GM19193 (cell line): Measurements from ENCODE around the gene LEKR1.

Experiments
- POLR2A ChIP-seq: IDR thresholded peaks from 4 replicates; pipeline ENCODE4 v1.6.1; 2011; ENCODE audit not compliant: insufficient read depth, insufficient read length; ENCODE audit errors: extremely low read depth

Gene LEKR1

DNA sequence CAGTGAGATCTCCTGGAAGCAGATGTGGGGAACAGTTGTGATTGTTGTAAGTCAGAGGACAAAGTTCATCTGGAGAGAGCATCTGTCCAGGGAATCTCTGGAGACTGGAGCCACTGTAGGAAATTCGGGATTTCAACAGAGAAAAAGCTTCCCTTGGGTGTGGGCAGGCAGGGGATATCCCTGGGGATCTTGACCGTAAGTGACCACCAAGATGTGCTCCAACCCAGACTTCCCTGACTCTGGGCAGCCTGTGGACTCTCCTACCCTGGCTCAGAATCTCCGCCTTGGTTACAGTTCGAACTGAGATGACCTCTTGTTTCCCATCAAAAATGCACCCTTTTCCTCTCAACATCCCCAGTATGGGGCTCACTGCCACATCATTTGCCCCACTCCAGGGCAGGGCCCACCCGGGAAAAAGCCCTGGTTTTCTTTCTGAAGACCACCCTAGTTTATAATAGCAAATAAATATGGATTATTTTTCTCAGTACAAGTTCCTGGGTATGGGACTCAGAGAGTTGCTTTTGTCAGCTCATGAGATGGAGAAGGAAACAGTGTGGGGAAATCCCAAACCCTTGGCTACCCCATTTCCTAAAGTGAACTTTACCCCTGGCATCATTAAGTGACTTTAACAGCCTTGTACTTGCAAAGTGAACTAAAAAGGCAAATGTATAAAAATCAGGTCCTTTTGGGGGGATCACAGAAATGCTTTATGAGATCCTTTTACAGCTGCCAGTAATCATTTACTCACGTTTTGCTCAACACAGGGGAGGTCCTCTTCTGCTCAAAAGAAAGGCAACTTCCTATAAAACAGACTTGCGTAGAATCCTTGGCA lies 243.9 kb downstream of the LEKR1 start:
- no peak for TF ChIP-seq POLR2A

DNA sequence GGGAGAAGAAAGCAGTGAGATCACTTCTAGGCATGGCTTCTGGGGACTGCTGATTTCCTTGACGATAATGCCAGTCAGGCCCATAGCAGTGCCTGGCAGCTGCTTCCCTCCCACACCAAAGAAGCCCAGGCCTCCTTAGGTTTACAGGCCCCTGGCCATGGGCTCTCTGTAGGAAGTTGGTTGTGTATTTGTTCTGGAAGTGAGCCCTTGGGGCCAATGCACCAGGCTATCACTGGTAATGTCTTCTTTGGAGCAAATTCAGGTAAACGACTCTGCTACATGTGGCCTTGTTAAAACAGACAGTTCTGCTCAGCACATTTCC lies 244.5 kb downstream of the LEKR1 start:
- no peak for TF ChIP-seq POLR2A

DNA sequence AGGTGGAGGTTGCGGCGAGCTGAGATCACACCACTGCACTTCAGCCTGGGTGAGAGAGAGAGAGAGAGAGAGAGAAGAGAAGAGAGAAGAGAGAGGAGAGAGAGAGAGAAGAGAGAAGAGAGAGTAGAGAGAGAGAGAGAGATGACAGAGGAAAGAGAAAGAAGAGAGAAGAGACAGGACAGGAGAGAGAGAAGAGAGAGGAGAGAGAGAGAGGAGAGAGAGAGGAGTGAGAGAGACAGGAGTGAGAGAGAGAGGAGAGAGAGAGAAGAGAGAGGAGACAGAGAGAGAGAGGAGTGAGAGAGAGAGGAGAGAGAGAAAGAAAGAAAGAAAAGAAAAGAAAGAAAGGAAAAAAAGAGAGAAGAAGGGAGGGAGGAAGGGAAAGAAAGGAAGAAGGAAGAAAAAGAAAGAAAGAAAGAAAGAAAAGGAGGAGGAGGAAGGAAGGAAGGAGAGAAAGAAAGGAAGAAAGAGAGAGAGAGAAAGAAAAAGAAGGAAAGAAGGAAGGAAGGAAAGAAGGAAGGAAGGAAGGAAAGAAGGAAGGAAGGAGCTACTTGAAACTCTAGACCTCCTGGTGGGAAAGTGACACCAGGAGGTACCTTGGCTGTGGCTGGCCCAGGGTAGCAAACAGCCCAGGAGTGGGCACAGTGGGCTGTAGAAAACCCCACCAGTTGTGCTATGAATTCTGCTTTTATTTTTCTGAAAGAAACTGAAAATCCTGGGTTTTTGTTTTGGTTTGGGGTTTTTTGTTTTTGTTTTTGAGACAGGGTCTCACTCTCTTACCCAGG lies 245.8 kb downstream of the LEKR1 start:
- TF ChIP-seq POLR2A, result no peak

DNA sequence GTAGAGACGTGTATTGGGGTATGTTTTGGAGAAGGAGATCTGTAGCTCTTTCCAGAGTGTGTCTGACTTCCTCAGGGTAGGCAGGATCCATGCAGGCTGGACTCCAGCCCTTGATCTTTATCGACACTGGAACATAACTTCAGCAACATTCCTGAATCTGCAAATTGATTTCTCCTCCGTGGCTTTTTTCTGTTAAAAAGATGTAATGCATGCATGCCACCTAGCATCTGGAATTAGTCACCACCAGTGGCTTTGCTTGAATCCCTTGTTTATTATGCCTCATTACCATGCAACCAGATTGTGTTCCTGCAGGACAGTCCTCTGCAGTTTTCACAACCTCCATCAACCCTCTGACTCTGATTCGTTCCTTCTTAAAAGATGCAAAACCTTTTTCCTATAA lies 247.7 kb downstream of the LEKR1 start:
- no peak for TF ChIP-seq POLR2A

- no peak for TF ChIP-seq POLR2A
Observed at GRCh38 chr3:157074490-157074889, 248.3 kb downstream of the LEKR1 start.

- TF ChIP-seq POLR2A, result no peak
Observed at GRCh38 chr3:157074981-157075380, 248.8 kb downstream of the LEKR1 start.

DNA sequence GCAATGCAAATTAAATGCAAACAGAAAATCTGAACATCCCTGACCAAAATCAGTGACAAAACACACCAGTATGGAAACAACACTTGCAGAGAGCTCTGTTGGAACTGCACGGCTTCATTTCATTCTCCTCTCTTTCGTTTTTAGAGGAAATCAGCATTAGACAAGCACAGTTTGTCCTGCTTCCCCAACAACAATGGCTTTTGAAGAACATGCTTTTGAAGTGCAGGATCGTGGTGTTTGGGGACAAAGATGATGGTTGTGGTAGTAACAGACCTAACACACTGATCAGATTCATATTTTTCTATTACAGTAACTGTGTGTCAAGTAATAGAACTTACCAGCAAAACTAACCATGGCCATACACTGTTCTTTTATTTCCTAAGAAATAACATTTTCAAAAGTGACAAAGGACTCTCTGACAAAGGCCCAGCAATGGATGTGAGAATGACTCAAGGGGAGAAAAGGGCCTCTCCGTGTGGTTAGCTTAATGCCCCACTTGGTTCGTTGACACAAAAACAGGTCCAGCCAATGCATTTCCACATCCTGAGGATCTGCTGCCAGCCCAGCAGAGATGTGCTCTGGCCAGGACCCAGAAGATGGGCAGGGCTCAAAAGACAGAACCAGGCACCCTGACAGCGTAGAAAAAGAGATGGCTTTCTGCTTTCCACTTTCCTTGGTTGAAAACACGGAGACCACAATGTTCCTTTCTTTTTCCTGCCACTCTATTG lies 249.7 kb downstream of the LEKR1 start:
- TF ChIP-seq POLR2A, result no peak

GRCh38 chr3:157077565-157077991 lies 251.4 kb downstream of the LEKR1 start:
- no peak for TF ChIP-seq POLR2A

GRCh38 chr3:157078131-157078810 lies 252.1 kb downstream of the LEKR1 start:
- TF ChIP-seq POLR2A, result no peak

DNA sequence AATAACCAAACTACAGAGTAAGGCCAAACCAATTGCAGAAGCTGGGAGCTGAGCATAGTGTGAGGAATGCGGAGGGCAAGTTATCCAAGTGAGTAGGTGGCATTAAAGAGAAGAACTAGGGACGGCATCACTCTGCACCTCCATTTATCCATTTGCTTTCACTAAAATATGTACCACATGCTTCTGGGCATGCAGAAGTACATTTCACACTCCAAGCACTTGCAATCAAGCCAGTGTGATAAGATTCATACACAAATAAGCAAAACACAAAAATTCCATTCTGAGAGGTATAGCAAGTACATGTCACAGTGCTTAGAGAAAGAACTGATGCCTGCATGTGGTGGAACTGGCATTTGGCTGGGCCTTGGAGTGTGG lies 252.6 kb downstream of the LEKR1 start:
- no peak for TF ChIP-seq POLR2A

DNA sequence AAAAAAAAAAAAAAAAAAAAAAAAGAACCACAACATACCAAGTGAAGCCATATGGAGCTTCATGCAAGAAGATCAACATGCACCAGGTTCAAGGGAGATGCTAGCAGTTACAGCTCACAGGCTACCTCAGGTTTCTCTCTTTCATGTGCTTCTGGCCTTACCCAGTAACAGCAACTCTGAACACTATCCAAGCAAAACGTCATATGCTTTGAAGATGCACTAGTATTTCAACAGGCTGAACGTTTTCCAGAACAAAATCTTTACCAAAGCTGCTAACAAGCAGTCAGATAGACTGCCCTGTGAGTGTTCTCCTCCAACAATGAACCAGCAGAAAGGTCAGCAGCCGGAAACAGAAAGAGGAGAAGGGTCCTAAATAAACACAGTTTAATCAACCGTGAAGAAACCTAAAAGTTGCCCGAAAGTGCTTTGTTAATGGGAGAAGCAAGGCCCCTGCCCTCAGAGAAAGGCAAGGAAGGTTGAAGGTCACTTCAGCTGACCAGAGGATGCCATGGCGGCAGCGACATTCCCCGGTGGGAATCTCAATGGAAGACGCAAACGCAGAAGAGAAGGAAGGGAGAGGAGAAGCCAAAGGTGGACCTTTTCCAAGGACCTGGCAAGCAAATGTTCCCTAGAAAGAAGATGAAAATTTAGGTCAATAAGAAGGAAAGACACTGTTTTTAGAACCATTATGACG lies 253.7 kb downstream of the LEKR1 start:
- no peak for TF ChIP-seq POLR2A

DNA sequence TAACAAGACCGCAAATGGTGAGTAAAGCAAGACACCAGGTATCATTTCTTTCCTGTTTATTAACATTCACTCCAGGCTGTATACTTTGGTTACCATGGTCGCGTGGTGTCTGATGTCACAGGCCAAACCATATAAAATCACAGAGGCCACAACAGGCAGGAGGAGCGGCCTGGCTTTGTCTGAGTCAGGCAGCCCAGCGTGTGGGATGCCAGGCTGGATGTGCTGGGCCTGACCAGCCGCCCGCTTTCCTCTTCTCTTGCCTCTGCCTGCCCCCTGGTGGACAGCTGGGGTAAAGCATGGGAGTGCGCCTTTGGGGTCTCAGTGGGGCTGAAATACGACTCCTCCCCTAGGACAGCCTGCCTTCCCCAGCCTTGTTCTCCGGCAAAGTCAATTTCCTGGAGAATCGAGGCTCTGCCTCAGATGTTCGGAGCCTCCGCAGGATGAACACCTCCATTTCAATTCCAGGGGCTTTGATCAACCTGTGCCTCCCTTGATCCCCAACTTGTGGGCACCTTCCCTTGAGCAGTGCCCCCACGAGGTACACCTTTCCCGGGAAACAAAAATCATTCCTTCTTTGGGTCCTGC lies 255.6 kb downstream of the LEKR1 start:
- TF ChIP-seq POLR2A, result no peak

DNA sequence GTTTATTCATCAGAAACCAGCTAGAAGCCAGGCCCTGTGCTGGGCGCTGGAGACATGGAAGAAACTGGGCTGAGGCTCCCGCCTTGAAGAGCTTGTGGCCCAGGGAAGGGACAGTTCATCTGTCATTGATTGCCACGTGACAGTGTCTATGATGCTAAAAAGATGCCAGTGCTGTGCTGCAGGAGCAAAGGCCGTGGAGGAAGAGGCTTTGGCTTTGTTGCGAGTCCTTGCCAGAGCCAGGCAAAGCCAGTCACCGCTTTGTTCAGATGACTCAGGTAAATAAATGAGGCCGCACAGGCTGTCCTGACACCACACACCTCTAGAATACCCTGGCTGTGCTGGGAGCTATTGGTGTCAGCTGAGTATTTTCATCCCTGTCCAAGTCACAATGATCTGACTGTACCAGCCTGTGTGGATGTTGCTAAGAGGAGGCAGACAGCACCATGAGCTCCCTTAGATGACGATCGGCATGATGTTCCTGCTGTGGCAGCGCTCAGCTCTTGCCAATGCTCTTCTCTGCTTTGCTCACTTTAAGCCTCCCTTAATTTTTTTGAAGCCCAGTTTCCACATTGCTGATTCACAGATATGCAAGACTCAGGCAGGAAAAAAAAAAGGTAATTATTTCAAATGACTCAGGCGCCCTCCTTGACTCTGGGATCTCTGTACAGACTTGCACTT lies 256.3 kb downstream of the LEKR1 start:
- TF ChIP-seq POLR2A, result no peak
